IMR-90 (cell line): ENCODE measurements around the gene UGT1A10.

Experiments used
- POLR2A ChIP-seq: IDR thresholded peaks from 2 replicates; pipeline ENCODE4 v1.6.1; 2012; ENCODE audit warnings: mild to moderate bottlenecking, low read depth, low read length
- TF ChIP-seq, protein P1 (sequence below): conservative IDR thresholded peaks from 2 replicates; pipeline ENCODE4 v1.5.1; 2012; ENCODE audit warnings: mild to moderate bottlenecking, low read depth, low read length, improper control_type of control experiment
- TF ChIP-seq, protein P2 (sequence below): fragments of 150-350 bp; IDR thresholded peaks from 2 replicates; pipeline ENCODE4 v1.6.1; 2017; ENCODE audit warnings: mild to moderate bottlenecking, antibody characterized with exemption, low read length, low read depth

DNA sequence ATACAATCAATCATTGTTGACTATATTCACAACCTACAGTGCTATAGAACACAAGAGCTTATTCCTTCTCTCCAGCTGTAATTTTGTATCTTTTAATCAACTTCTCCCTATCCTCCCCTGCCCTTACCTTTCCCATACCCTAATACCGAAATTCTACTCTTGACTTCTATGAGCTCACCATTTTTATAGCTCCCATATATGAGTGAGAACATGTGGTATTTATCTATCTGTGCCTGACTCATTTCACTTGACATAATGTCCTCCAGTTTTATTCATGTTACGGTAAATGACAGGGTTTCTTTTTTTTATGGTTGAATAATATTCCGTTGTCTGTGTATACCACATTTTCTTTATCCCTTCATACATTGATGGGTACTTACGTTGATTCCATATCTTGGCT, 144.5 kb downstream of the UGT1A10 start:
- TF ChIP-seq, protein P1, sequence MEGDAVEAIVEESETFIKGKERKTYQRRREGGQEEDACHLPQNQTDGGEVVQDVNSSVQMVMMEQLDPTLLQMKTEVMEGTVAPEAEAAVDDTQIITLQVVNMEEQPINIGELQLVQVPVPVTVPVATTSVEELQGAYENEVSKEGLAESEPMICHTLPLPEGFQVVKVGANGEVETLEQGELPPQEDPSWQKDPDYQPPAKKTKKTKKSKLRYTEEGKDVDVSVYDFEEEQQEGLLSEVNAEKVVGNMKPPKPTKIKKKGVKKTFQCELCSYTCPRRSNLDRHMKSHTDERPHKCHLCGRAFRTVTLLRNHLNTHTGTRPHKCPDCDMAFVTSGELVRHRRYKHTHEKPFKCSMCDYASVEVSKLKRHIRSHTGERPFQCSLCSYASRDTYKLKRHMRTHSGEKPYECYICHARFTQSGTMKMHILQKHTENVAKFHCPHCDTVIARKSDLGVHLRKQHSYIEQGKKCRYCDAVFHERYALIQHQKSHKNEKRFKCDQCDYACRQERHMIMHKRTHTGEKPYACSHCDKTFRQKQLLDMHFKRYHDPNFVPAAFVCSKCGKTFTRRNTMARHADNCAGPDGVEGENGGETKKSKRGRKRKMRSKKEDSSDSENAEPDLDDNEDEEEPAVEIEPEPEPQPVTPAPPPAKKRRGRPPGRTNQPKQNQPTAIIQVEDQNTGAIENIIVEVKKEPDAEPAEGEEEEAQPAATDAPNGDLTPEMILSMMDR, result no peak
- no peak for TF ChIP-seq POLR2A
- TF ChIP-seq, protein P2, sequence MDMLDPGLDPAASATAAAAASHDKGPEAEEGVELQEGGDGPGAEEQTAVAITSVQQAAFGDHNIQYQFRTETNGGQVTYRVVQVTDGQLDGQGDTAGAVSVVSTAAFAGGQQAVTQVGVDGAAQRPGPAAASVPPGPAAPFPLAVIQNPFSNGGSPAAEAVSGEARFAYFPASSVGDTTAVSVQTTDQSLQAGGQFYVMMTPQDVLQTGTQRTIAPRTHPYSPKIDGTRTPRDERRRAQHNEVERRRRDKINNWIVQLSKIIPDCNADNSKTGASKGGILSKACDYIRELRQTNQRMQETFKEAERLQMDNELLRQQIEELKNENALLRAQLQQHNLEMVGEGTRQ, result no peak
